ENCODE data around the gene AMER2.

The AMER2 gene, protein sequence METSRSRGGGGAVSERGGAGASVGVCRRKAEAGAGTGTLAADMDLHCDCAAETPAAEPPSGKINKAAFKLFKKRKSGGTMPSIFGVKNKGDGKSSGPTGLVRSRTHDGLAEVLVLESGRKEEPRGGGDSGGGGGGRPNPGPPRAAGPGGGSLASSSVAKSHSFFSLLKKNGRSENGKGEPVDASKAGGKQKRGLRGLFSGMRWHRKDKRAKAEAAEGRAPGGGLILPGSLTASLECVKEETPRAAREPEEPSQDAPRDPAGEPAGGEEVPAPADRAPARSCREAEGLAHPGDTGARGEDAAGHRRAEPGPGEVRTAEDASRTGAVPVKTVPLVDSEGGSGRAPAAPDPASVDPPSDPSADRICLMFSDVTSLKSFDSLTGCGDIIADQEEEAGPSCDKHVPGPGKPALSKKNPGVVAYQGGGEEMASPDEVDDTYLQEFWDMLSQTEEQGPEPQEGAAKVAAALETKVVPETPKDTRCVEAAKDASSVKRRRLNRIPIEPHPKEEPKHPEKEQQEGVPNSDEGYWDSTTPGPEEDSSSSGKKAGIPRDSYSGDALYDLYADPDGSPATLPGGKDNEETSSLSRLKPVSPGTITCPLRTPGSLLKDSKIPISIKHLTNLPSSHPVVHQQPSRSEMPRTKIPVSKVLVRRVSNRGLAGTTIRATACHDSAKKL

DNA sequence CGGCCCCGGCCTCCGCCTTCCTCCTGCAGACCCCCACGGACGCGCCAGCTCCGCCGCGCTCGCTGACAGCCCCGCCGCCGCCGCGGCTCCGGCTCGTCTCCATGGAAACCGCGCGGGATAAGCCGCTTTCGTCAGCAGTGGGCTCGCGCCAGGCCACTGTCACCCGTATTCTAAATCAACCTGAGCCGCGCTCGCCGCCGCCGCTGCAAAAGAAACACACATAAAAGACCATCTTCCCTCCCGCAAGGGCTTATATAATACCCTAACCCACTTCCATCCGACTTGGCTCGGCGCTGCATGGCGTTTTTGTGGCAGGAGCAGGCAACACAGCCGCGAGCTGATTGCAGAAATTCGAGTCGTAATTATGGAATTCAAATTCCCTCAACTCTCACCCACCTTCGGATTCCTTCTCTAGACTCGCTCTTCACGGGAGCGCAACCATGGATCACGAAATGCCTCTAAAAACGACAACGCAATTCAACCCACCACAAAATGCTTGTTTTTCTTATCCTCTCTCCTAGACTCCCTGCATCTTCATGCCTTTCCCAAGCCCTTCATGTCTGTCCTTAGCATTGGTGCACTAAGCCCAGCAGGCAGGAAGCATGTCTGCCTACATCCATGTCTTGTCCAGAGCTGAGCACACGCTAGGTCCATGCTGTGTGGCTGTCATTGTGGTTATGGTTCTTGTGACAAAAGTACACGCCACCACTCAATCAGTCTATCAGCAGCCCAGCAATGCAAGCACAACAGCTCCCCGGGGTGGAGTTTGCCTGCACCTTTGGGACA, at the start of gene AMER2:
TSS of gene AMER2 (minus strand) at position 772 of the 786 bp plus-strand sequence. CDS start at position 103, 669 bp downstream.
- peak; percentile 2 to 23 for DNase-seq (ENCODE audit: low read depth in 2 of 2)
- H3K4me3 ChIP-seq (replicated peaks in 1 of 2; ENCODE audit: low read depth in 2 of 2, low read length in 2 of 2), result peak within 1 kb of the TSS; percentile 10 to 26
- TF ChIP-seq, protein P1, sequence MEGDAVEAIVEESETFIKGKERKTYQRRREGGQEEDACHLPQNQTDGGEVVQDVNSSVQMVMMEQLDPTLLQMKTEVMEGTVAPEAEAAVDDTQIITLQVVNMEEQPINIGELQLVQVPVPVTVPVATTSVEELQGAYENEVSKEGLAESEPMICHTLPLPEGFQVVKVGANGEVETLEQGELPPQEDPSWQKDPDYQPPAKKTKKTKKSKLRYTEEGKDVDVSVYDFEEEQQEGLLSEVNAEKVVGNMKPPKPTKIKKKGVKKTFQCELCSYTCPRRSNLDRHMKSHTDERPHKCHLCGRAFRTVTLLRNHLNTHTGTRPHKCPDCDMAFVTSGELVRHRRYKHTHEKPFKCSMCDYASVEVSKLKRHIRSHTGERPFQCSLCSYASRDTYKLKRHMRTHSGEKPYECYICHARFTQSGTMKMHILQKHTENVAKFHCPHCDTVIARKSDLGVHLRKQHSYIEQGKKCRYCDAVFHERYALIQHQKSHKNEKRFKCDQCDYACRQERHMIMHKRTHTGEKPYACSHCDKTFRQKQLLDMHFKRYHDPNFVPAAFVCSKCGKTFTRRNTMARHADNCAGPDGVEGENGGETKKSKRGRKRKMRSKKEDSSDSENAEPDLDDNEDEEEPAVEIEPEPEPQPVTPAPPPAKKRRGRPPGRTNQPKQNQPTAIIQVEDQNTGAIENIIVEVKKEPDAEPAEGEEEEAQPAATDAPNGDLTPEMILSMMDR (IDR thresholded peaks at IDR 0.05; ENCODE audit: low read depth, low read length), result no peak

DNA sequence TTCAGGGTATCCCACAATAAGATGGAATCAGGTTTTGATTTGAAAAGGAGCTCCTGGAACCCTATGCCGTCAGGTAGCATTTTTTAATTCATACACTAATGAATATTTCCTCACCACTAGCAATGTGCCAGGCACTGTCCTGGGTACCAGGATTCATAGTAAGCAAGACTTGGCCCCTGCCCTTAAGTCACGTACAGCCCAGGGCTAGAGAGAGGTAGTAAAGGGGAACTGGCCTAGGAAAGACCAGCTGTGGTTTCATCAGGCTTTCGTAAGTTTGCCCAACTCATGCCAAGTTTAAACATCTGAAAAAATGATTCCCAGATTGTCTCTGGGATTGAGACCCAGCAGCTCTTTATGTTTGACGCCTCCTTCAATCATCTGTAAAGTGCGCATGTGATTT, 45.9 kb upstream of the AMER2 start:
- H3K4me3 ChIP-seq (replicated peaks in 1 of 2; ENCODE audit: low read depth in 2 of 2, low read length in 2 of 2), result no peak overlapping the region
- no peak for DNase-seq (ENCODE audit: low read depth in 2 of 2)
- TF ChIP-seq, protein P1 (IDR thresholded peaks at IDR 0.05; ENCODE audit: low read depth, low read length), result no peak

DNA sequence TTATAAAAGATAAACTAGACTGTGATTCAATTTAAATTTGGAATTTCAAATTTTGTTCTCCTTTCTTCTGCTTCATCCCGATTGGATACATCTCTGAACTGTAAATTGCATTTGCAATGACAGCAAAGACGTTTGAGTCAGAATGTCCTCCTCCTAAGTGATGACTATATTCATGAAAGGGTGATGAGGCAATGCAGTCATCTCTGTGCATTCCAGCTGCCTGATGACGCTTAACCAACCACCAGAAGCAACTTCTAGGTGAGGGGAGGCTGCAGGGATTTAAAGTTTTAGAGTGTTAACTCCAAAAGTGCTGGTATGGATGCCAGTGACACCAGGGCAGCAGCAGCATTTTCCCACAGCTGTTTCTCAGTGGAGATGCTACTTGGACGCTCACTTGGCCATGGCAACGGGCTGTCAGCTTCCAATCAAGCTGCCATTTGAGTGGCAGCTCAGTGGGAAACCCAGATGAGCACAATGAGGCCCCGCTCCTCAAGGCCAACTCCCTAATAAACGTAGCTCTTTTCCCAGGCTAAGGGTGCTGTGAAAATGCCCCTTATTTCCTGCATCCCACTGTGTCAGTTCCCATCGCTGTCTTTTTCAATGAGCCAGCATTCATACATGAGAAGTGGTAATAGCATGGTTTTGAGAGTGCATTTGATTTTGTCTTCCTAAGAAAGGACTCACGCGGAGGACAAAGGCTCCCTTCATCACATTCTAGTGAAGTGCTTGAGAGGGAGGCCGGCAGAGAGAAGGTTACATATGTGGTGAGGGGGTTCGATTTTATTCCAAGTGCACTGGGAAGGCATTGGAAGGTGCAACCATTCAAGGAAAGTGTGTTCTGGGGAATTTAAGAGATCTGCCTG, 45.2 kb upstream of the AMER2 start:
- no peak overlapping the region for H3K4me3 ChIP-seq (replicated peaks in 1 of 2; ENCODE audit: low read depth in 2 of 2, low read length in 2 of 2)
- peak; percentile 8 to 65 for DNase-seq (ENCODE audit: low read depth in 2 of 2)
- TF ChIP-seq, protein P1 (IDR thresholded peaks at IDR 0.05; ENCODE audit: low read depth, low read length), result no peak

DNA sequence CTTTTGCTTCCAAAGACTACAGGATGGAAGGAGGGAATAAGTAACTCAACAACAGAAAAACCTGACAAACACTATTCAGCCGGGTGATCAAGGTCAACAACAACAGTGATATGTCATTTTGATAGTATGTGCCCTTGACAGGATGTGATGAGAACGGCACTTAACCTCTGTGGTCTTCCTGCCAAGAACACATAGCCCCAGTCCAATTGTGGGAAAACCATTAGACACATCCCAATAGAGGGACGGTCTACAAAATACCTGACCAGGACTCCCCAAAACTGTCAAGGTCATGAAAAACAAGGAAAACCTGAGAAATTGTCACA, 43.1 kb upstream of the AMER2 start:
- TF ChIP-seq, protein P1 (IDR thresholded peaks at IDR 0.05; ENCODE audit: low read depth, low read length), result no peak
- H3K4me3 ChIP-seq (replicated peaks in 1 of 2; ENCODE audit: low read depth in 2 of 2, low read length in 2 of 2), result no peak overlapping the region
- no peak for DNase-seq (ENCODE audit: low read depth in 2 of 2)

DNA sequence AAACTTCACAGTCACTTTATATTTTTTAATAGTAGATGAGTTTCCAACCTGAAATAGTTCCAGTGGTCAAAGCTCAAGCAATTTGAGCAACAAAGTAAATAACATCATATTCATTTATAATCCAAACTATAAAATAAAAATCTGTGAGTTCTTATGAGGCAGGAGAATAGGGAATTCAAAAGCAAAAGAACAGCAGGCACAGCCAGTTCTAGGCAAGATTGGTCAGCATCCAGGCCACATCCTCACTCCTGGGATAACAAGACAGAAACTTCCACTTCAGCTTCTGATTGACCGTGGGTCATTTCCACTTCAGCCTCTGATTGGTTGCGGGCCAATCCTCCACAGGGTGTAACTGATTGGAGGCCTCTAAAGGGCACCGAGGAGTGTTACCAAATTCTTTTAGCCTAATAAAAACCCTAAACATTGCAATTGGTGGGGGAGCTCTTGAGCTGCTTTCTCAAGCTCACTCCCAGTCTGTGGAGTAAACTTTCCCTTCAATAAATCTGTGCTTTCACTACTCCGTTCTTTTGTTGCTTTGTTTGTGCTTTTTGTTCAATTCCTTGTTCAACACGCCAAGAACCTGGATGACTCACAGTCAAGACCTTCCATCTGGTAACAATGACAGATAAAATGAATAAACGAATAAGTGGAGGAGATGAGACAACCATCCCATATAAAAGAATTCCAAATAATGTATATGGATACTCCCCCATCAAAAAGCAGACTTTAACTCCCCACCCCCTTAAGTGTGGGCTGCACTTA, 42.6 kb upstream of the AMER2 start:
- TF ChIP-seq, protein P1 (IDR thresholded peaks at IDR 0.05; ENCODE audit: low read depth, low read length), result peak; percentile 9
- H3K4me3 ChIP-seq (replicated peaks in 1 of 2; ENCODE audit: low read depth in 2 of 2, low read length in 2 of 2), result no peak overlapping the region
- DNase-seq (ENCODE audit: low read depth in 2 of 2), result peak; percentile 22 to 50
